Measurements from ENCODE around the gene RPL39L.
"Not testable (repeated sequence)": the region's sequence is repeated elsewhere in the genome, so short reads cannot be mapped to it uniquely, and the experiment has no call there.

The RPL39L gene

GRCh38 chr3:187136936-187137335 lies 2.4 kb downstream of the RPL39L start:
- DNase-seq, result no peak

GRCh38 chr3:187136337-187136736 lies 3.0 kb downstream of the RPL39L start:
- DNase-seq, result no peak

- DNase-seq, result not testable (repeated sequence)
Measured at GRCh38 chr3:187135172-187135690, 4.1 kb downstream of the RPL39L start.

- DNase-seq, result not testable (repeated sequence)
Measured at GRCh38 chr3:187133181-187133580, 6.1 kb downstream of the RPL39L start.

GRCh38 chr3:187132666-187133065 lies 6.6 kb downstream of the RPL39L start:
- DNase-seq, result no peak

GRCh38 chr3:187131981-187132380 lies 7.3 kb downstream of the RPL39L start:
- DNase-seq, result no peak

- DNase-seq, result no peak
Measured at GRCh38 chr3:187130346-187131066, 8.8 kb downstream of the RPL39L start.

- no peak for DNase-seq
Measured at GRCh38 chr3:187125319-187126031, 13.8 kb downstream of the RPL39L start.

- DNase-seq, result no peak
Measured at GRCh38 chr3:187122261-187122660, 17.0 kb downstream of the RPL39L start.

GRCh38 chr3:187120326-187120725 lies 19.0 kb downstream of the RPL39L start:
- no peak for DNase-seq

GRCh38 chr3:187114511-187114910 lies 24.8 kb downstream of the RPL39L start:
- DNase-seq, result no peak

GRCh38 chr3:187112934-187113793 lies 26.1 kb downstream of the RPL39L start:
- DNase-seq, result no peak

GRCh38 chr3:187110156-187110555 lies 29.1 kb downstream of the RPL39L start:
- DNase-seq, result no peak

GRCh38 chr3:187107989-187108388 lies 31.3 kb downstream of the RPL39L start:
- no peak for DNase-seq

GRCh38 chr3:187105700-187106099 lies 33.6 kb downstream of the RPL39L start:
- no peak for DNase-seq

GRCh38 chr3:187104933-187105332 lies 34.4 kb downstream of the RPL39L start:
- DNase-seq, result no peak

- no peak for DNase-seq
Measured at GRCh38 chr3:187104342-187104741, 35.0 kb downstream of the RPL39L start.

- no peak for DNase-seq
Measured at GRCh38 chr3:187103251-187103650, 36.0 kb downstream of the RPL39L start.

- no peak for DNase-seq
Measured at GRCh38 chr3:187102073-187102634, 37.1 kb downstream of the RPL39L start.

GRCh38 chr3:187101184-187102072 lies 37.9 kb downstream of the RPL39L start:
- peak; percentile 37 for DNase-seq

- no peak for DNase-seq
Measured at GRCh38 chr3:187098923-187099512, 40.3 kb downstream of the RPL39L start.
